WTC11 (cell line): Measurements from ENCODE around the gene ERCC5. TPM values are rescaled to one million over a fixed set of nuclear protein-coding genes. Genes with fewer than 3 reads are reported as not detected.

Experiments used
- ATAC-seq: fragments of 200-7000 bp; cut with Tn5 transposase; 2 replicates; pipeline ENCODE4 v1.10.0; 2021; ENCODE audit warnings: mild to moderate bottlenecking, moderate library complexity
- CTCF ChIA-PET: fragments of 300-600 bp; sonication (Branson Sonifier 250); formaldehyde crosslinking; loops from one replicate; lab custom pipeline; 2021; ENCODE audit warnings: antibody characterized with exemption; lab: Charles Lee
- POLR2A ChIA-PET: fragments of 350-600 bp; sonication (Branson Sonifier 250); formaldehyde crosslinking; loops from one replicate; lab custom pipeline; 2021; ENCODE audit warnings: antibody characterized with exemption; lab: Charles Lee
- DNase-seq: peaks from one replicate; pipeline ENCODE4 v3.0.0; 2021; ENCODE audit warnings: low spot score
- H3K27ac Mint-ChIP-seq: 2 replicates; pipeline ENCODE4 v1.8.0; 2021; ENCODE audit warnings: mixed read lengths
- H3K27me3 Mint-ChIP-seq: 2 replicates; pipeline ENCODE4 v1.8.0; 2021; ENCODE audit warnings: low read depth, mild to moderate bottlenecking, moderate library complexity, mixed read lengths
- H3K36me3 Mint-ChIP-seq: 2 replicates; pipeline ENCODE4 v1.8.0; 2021; ENCODE audit warnings: mixed read lengths
- H3K4me1 Mint-ChIP-seq: 2 replicates; pipeline ENCODE4 v1.8.0; 2022; ENCODE audit warnings: mixed read lengths
- H3K4me3 Mint-ChIP-seq: 2 replicates; pipeline ENCODE4 v1.8.0; 2021; ENCODE audit warnings: mild to moderate bottlenecking, moderate library complexity, mixed read lengths
- H3K9me3 Mint-ChIP-seq: 2 replicates; pipeline ENCODE4 v1.8.0; 2021; ENCODE audit warnings: mixed read lengths
- ESRRA ChIP-seq: sonication (generic); formaldehyde crosslinking; IDR thresholded peaks from 2 replicates; pipeline ENCODE4 v1.8.1; 2022; ENCODE audit warnings: mild to moderate bottlenecking, missing genetic modification reagents, borderline replicate concordance
- FOXJ3 ChIP-seq: sonication (generic); formaldehyde crosslinking; IDR thresholded peaks from 2 replicates; pipeline ENCODE4 v1.9.0; 2021; ENCODE audit warnings: missing genetic modification reagents, mild to moderate bottlenecking, borderline replicate concordance
- GABPB1 ChIP-seq: sonication (generic); formaldehyde crosslinking; IDR thresholded peaks from 2 replicates; pipeline ENCODE4 v1.8.1; 2023; ENCODE audit warnings: mild to moderate bottlenecking, missing genetic modification reagents
- HMGA2 ChIP-seq: fragments of 250-450 bp; sonication (Bioruptor Pico); IDR thresholded peaks from 2 replicates; pipeline ENCODE4 v1.4.0; 2021; ENCODE audit warnings: mild to moderate bottlenecking, moderate library complexity
- JUN ChIP-seq: sonication (generic); formaldehyde crosslinking; IDR thresholded peaks from 2 replicates; pipeline ENCODE4 v1.8.0; 2023; ENCODE audit warnings: mild to moderate bottlenecking, missing genetic modification reagents
- NFE2L1 ChIP-seq: sonication (generic); formaldehyde crosslinking; IDR thresholded peaks from 2 replicates; pipeline ENCODE4 v1.8.1; 2023; ENCODE audit warnings: missing genetic modification reagents
- NR2C2 ChIP-seq: sonication (generic); formaldehyde crosslinking; IDR thresholded peaks from 2 replicates; pipeline ENCODE4 v1.8.0; 2022; ENCODE audit warnings: mild to moderate bottlenecking, missing genetic modification reagents
- ZNF219 ChIP-seq: sonication (generic); formaldehyde crosslinking; IDR thresholded peaks from 2 replicates; pipeline ENCODE4 v1.8.0; 2023; ENCODE audit warnings: missing genetic modification reagents, mild to moderate bottlenecking, borderline replicate concordance
- ZNF671 ChIP-seq: fragments of 250-450 bp; sonication (Bioruptor Pico); IDR thresholded peaks from 2 replicates; pipeline ENCODE4 v1.8.0; 2021; ENCODE audit warnings: mild to moderate bottlenecking
- total RNA-seq: library from RNA; stranded (reverse); gene quantifications from 3 replicates; pipeline ENCODE4 v1.2.3, GENCODE V29; 2021
- TF ChIP-seq, protein P1 (sequence below): sonication (generic); formaldehyde crosslinking; IDR thresholded peaks from 2 replicates; pipeline ENCODE4 v1.8.1; 2022; ENCODE audit warnings: low read depth, mild to moderate bottlenecking, moderate library complexity, missing genetic modification reagents, borderline replicate concordance
- TF ChIP-seq, protein P2 (sequence below): sonication (generic); formaldehyde crosslinking; IDR thresholded peaks from 2 replicates; pipeline ENCODE4 v1.8.0; 2022; ENCODE audit warnings: mild to moderate bottlenecking, missing genetic modification reagents
- TF ChIP-seq, protein P3 (sequence below): sonication (generic); formaldehyde crosslinking; IDR thresholded peaks from 2 replicates; pipeline ENCODE4 v1.8.0; 2022; ENCODE audit warnings: mild to moderate bottlenecking, missing genetic modification reagents
- TF ChIP-seq, protein P4 (sequence below): fragments of 250-450 bp; sonication (Bioruptor Pico); IDR thresholded peaks from 2 replicates; pipeline ENCODE4 v2.1.2; 2022; ENCODE audit warnings: mild to moderate bottlenecking, moderate library complexity
- TF ChIP-seq, protein P5 (sequence below): fragments of 250-450 bp; sonication (Bioruptor Pico); IDR thresholded peaks from 2 replicates; pipeline ENCODE4 v1.9.0; 2021; ENCODE audit warnings: mild to moderate bottlenecking
- TF ChIP-seq, protein P6 (sequence below): sonication (generic); formaldehyde crosslinking; conservative IDR thresholded peaks from 2 replicates; pipeline ENCODE4 v1.8.1; 2023; ENCODE audit warnings: mild to moderate bottlenecking, low read depth, missing genetic modification reagents, moderate library complexity
- TF ChIP-seq, protein P7 (sequence below): sonication (generic); formaldehyde crosslinking; IDR thresholded peaks from 2 replicates; pipeline ENCODE4 v1.8.1; 2022; ENCODE audit warnings: missing genetic modification reagents, borderline replicate concordance
- TF ChIP-seq, protein P8 (sequence below): sonication (generic); formaldehyde crosslinking; IDR thresholded peaks from 2 replicates; pipeline ENCODE4 v1.8.0; 2023; ENCODE audit warnings: missing genetic modification reagents
- TF ChIP-seq, protein P9 (sequence below): sonication (generic); formaldehyde crosslinking; conservative IDR thresholded peaks from 2 replicates; pipeline ENCODE4 v1.8.1; 2022; ENCODE audit warnings: mild to moderate bottlenecking, missing genetic modification reagents

Gene ERCC5
- total RNA-seq, 1 experiment from 2014 or later: 26.5 TPM

DNA sequence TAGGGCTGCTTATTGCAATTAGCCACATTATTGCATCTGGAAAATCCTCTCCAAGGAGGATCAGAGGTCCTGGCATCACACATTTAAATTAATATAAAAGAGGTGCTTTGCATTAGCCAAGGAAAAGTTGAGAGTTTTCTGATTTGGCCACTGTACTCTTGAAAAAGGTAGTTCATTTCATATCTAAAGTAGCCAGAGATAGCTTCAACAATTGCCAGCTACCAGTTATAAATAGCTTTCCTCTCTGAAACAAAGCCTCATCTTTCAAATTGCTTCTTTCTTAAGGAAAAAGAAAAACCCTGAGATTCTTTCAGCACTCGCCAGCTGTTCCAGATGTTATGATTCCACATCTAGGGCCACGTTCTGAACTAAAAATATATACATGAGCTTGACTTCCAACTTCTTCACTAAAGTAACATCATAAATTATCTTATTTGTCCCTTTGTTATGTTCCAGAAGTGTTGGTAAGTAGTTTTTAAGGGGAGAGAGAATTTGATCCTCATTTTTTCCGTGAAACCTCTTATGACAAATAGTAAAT, 69.6 kb downstream of the ERCC5 start:
- POLR2A ChIA-PET: no interaction called here
- no peaks in the 10 kb centered on the region for H3K27me3 Mint-ChIP-seq
- H3K9me3 Mint-ChIP-seq: peaks cover 17% of the 10 kb centered on the region
- no peak for DNase-seq
- TF ChIP-seq NFE2L1 (CRISPR knock-in tag): no peak
- TF ChIP-seq, protein P1, sequence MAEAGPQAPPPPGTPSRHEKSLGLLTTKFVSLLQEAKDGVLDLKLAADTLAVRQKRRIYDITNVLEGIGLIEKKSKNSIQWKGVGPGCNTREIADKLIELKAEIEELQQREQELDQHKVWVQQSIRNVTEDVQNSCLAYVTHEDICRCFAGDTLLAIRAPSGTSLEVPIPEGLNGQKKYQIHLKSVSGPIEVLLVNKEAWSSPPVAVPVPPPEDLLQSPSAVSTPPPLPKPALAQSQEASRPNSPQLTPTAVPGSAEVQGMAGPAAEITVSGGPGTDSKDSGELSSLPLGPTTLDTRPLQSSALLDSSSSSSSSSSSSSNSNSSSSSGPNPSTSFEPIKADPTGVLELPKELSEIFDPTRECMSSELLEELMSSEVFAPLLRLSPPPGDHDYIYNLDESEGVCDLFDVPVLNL (CRISPR knock-in tag): no peak
- TF ChIP-seq ESRRA: no peak
- no peak for TF ChIP-seq JUN (CRISPR knock-in tag)
- no peak for TF ChIP-seq FOXJ3 (CRISPR knock-in tag)
- TF ChIP-seq, protein P2, sequence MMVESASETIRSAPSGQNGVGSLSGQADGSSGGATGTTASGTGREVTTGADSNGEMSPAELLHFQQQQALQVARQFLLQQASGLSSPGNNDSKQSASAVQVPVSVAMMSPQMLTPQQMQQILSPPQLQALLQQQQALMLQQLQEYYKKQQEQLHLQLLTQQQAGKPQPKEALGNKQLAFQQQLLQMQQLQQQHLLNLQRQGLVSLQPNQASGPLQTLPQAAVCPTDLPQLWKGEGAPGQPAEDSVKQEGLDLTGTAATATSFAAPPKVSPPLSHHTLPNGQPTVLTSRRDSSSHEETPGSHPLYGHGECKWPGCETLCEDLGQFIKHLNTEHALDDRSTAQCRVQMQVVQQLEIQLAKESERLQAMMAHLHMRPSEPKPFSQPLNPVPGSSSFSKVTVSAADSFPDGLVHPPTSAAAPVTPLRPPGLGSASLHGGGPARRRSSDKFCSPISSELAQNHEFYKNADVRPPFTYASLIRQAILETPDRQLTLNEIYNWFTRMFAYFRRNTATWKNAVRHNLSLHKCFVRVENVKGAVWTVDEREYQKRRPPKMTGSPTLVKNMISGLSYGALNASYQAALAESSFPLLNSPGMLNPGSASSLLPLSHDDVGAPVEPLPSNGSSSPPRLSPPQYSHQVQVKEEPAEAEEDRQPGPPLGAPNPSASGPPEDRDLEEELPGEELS: no peak
- TF ChIP-seq, protein P3, sequence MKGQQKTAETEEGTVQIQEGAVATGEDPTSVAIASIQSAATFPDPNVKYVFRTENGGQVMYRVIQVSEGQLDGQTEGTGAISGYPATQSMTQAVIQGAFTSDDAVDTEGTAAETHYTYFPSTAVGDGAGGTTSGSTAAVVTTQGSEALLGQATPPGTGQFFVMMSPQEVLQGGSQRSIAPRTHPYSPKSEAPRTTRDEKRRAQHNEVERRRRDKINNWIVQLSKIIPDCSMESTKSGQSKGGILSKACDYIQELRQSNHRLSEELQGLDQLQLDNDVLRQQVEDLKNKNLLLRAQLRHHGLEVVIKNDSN (CRISPR knock-in tag): no peak
- TF ChIP-seq NR2C2 (CRISPR knock-in tag): no peak
- no peak for TF ChIP-seq HMGA2
- TF ChIP-seq, protein P4, sequence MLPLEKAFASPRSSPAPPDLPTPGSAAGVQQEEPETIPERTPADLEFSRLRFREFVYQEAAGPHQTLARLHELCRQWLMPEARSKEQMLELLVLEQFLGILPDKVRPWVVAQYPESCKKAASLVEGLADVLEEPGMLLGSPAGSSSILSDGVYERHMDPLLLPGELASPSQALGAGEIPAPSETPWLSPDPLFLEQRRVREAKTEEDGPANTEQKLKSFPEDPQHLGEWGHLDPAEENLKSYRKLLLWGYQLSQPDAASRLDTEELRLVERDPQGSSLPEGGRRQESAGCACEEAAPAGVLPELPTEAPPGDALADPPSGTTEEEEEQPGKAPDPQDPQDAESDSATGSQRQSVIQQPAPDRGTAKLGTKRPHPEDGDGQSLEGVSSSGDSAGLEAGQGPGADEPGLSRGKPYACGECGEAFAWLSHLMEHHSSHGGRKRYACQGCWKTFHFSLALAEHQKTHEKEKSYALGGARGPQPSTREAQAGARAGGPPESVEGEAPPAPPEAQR (CRISPR knock-in tag): no peak
- TF ChIP-seq, protein P5, sequence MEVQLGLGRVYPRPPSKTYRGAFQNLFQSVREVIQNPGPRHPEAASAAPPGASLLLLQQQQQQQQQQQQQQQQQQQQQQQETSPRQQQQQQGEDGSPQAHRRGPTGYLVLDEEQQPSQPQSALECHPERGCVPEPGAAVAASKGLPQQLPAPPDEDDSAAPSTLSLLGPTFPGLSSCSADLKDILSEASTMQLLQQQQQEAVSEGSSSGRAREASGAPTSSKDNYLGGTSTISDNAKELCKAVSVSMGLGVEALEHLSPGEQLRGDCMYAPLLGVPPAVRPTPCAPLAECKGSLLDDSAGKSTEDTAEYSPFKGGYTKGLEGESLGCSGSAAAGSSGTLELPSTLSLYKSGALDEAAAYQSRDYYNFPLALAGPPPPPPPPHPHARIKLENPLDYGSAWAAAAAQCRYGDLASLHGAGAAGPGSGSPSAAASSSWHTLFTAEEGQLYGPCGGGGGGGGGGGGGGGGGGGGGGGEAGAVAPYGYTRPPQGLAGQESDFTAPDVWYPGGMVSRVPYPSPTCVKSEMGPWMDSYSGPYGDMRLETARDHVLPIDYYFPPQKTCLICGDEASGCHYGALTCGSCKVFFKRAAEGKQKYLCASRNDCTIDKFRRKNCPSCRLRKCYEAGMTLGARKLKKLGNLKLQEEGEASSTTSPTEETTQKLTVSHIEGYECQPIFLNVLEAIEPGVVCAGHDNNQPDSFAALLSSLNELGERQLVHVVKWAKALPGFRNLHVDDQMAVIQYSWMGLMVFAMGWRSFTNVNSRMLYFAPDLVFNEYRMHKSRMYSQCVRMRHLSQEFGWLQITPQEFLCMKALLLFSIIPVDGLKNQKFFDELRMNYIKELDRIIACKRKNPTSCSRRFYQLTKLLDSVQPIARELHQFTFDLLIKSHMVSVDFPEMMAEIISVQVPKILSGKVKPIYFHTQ (CRISPR knock-in tag): no peak
- TF ChIP-seq GABPB1 (CRISPR knock-in tag): no peak
- no peak for TF ChIP-seq ZNF219 (CRISPR knock-in tag)
- TF ChIP-seq, all 79 proteins: peak for 0
- Mint-ChIP-seq H3K4me1 (no peaks in the 10 kb centered on the region), H3K4me3 (no peak overlapping the region), H3K36me3 (peaks cover 5% of the 10 kb centered on the region; the same call in 1 of the 2 replicates), H3K27ac (no peak overlapping the region)
- no peak for ATAC-seq
- CTCF ChIA-PET: interaction anchor here (0.5 to 5.4 kb wide), 8 partner anchors 9 to 291 kb away, joined by 3 to 32 read pairs (median 5); no protein-coding TSS in a partner anchor

DNA sequence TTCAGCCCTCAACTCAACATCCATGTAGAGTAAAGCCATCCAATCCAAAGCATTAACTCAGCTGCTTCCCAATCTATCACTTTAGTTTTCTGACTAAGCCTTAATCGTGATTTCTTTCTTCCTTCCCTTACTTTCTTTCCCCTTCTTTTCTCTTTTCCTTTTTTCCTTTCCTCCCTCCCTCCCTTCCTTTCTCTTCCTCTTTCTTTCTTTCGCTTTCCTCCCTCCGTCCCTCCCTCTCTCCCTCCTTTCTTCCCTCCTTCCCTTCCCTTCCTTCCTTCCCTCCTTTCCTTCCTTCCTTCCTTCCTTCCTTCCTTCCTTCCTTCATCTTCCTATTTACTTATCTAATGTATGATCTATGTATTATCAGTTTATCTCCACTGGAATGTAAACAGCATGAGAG, 71.2 kb downstream of the ERCC5 start:
- H3K27ac Mint-ChIP-seq: no peak overlapping the region
- no peak overlapping the region for H3K4me3 Mint-ChIP-seq
- TF ChIP-seq, protein P6, sequence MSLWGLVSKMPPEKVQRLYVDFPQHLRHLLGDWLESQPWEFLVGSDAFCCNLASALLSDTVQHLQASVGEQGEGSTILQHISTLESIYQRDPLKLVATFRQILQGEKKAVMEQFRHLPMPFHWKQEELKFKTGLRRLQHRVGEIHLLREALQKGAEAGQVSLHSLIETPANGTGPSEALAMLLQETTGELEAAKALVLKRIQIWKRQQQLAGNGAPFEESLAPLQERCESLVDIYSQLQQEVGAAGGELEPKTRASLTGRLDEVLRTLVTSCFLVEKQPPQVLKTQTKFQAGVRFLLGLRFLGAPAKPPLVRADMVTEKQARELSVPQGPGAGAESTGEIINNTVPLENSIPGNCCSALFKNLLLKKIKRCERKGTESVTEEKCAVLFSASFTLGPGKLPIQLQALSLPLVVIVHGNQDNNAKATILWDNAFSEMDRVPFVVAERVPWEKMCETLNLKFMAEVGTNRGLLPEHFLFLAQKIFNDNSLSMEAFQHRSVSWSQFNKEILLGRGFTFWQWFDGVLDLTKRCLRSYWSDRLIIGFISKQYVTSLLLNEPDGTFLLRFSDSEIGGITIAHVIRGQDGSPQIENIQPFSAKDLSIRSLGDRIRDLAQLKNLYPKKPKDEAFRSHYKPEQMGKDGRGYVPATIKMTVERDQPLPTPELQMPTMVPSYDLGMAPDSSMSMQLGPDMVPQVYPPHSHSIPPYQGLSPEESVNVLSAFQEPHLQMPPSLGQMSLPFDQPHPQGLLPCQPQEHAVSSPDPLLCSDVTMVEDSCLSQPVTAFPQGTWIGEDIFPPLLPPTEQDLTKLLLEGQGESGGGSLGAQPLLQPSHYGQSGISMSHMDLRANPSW: no peak
- TF ChIP-seq, protein P7, sequence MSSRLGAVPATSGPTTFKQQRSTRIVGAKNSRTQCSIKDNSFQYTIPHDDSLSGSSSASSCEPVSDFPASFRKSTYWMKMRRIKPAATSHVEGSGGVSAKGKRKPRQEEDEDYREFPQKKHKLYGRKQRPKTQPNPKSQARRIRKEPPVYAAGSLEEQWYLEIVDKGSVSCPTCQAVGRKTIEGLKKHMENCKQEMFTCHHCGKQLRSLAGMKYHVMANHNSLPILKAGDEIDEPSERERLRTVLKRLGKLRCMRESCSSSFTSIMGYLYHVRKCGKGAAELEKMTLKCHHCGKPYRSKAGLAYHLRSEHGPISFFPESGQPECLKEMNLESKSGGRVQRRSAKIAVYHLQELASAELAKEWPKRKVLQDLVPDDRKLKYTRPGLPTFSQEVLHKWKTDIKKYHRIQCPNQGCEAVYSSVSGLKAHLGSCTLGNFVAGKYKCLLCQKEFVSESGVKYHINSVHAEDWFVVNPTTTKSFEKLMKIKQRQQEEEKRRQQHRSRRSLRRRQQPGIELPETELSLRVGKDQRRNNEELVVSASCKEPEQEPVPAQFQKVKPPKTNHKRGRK (CRISPR knock-in tag): 0 out of 2 replicates have a peak, but pooled peaks have one; percentile 43
- TF ChIP-seq, protein P8, sequence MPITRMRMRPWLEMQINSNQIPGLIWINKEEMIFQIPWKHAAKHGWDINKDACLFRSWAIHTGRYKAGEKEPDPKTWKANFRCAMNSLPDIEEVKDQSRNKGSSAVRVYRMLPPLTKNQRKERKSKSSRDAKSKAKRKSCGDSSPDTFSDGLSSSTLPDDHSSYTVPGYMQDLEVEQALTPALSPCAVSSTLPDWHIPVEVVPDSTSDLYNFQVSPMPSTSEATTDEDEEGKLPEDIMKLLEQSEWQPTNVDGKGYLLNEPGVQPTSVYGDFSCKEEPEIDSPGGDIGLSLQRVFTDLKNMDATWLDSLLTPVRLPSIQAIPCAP (CRISPR knock-in tag): no peak
- TF ChIP-seq, protein P9, sequence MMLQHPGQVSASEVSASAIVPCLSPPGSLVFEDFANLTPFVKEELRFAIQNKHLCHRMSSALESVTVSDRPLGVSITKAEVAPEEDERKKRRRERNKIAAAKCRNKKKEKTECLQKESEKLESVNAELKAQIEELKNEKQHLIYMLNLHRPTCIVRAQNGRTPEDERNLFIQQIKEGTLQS (CRISPR knock-in tag): no peak
- TF ChIP-seq ZNF671 (CRISPR knock-in tag): no peak
- peaks cover 5% of the 10 kb centered on the region; the same call in 1 of the 2 replicates for H3K36me3 Mint-ChIP-seq
- ATAC-seq (no peak), DNase-seq (no peak)
- H3K27me3 Mint-ChIP-seq: no peaks in the 10 kb centered on the region
- CTCF ChIA-PET: interaction anchor here (1.8 to 5.4 kb wide), 2 partner anchors 47 to 223 kb away, joined by 15 to 32 read pairs; no protein-coding TSS in a partner anchor
- POLR2A ChIA-PET: no interaction called here
- peaks cover 17% of the 10 kb centered on the region for H3K9me3 Mint-ChIP-seq
- no peaks in the 10 kb centered on the region for H3K4me1 Mint-ChIP-seq
